ENCODE data around the gene FAHD1. TPM values are rescaled to one million over a fixed set of nuclear protein-coding genes. Genes with fewer than 3 reads are reported as not detected.

The FAHD1 gene
- total and polyA plus RNA-seq, 9 of the 15 experiments (the other 6 are each of a cell fraction or from before 2014, with no cell fraction given), result 2.2 to 20.9 (median 10.7) TPM

- no peak for TF ChIP-seq HEY1 (CRISPR knock-in tag; IDR thresholded peaks at IDR 0.05; ENCODE audit: borderline replicate concordance)
- no peak for TF ChIP-seq ETS2 (tag; IDR thresholded peaks at IDR 0.05; ENCODE audit: borderline replicate concordance, poor library complexity, severe bottlenecking)
- no peak for TF ChIP-seq ZBTB43 (CRISPR knock-in tag; IDR thresholded peaks at IDR 0.05)
- peak; percentile 55; the same call in 1 of the 2 replicates for TF ChIP-seq ESRRA (IDR thresholded peaks at IDR 0.05; ENCODE audit: borderline replicate concordance, low read depth)
- no peak for TF ChIP-seq ZBTB33 (CRISPR knock-in tag; IDR thresholded peaks at IDR 0.05)
- TF ChIP-seq ZNF121 (CRISPR knock-in tag; conservative IDR thresholded peaks at IDR 0.05), result no peak
- TF ChIP-seq PKNOX1 (IDR thresholded peaks at IDR 0.05), result peak; percentile 100
- TF ChIP-seq ZNF23 (CRISPR knock-in tag; IDR thresholded peaks at IDR 0.05), result no peak
- TF ChIP-seq PCBP2 (IDR thresholded peaks at IDR 0.05; ENCODE audit: low read depth, low read length, poor library complexity, severe bottlenecking), result no peak
- no peak for TF ChIP-seq ZEB2 (IDR thresholded peaks at IDR 0.05)
- TF ChIP-seq SMAD2 (IDR thresholded peaks at IDR 0.05; ENCODE audit: low read depth, low read length), result no peak
- TF ChIP-seq LARP7 (IDR thresholded peaks at IDR 0.05), result no peak
- TF ChIP-seq RCOR1 (IDR thresholded peaks at IDR 0.05; ENCODE audit: borderline replicate concordance in 1 of 2, low read depth in 2 of 2, low read length in 2 of 2), result no peak; a peak in 1 of 4 replicates
- TF ChIP-seq SNIP1 (IDR thresholded peaks at IDR 0.05; ENCODE audit: low read depth), result no peak
- TF ChIP-seq YY1 (IDR thresholded peaks at IDR 0.05; ENCODE audit: borderline replicate concordance in 1 of 3, control insufficient read depth in 1 of 3, extremely low read depth in 1 of 3, insufficient read depth in 3 of 3, insufficient read length in 1 of 3, insufficient replicate concordance in 2 of 3, low read depth in 1 of 3, low read length in 2 of 3), result peak in 2 of 3 experiments; percentile 6 to 80
- TF ChIP-seq POLR2G (IDR thresholded peaks at IDR 0.05; ENCODE audit: low read depth, low read length), result peak; percentile 87
- no peak for TF ChIP-seq SAFB2 (IDR thresholded peaks at IDR 0.05; ENCODE audit: borderline replicate concordance, low read depth, low read length, severe bottlenecking)
- TF ChIP-seq BCLAF1 (IDR thresholded peaks at IDR 0.05; ENCODE audit: borderline replicate concordance in 1 of 2, control insufficient read depth in 1 of 2, low read depth in 2 of 2, low read length in 1 of 2), result no peak
These were observed 44.4 kb upstream of the FAHD1 start, which contains the start of the genes NUBP2 and SPSB3 (continued) for GRCh38 chr16:1782408-1783264.

Data from K562 (cell line).